Naive B cell (primary cell): ENCODE results near the gene FEN1. TPM values are rescaled to one million over a fixed set of nuclear protein-coding genes. Genes with fewer than 3 reads are reported as not detected.

Source experiments
- ATAC-seq, 2 donors: fragments of 150-1000 bp; cut with Tn5 transposase; 2 replicates each; pipeline ENCODE4 v1.10.0; 2021; ENCODE audit warnings: low read depth in 2 of 2, mild to moderate bottlenecking in 2 of 2, moderate library complexity in 2 of 2
- DNase-seq: peaks from one replicate; pipeline ENCODE4 v3.0.0; 2022
- H3K27ac Mint-ChIP-seq, 6 donors: one replicate each; pipeline ENCODE4 v1.8.0; 2020 to 2022; ENCODE audit warnings: mild to moderate bottlenecking in 6 of 6, mixed read lengths in 6 of 6, moderate library complexity in 5 of 6, inconsistent platforms in 2 of 6
- H3K27me3 Mint-ChIP-seq, 3 donors: one replicate each; pipeline ENCODE4 v1.8.0; 2021 to 2022; ENCODE audit warnings: mixed read lengths in 3 of 3, mild to moderate bottlenecking in 1 of 3
- H3K36me3 Mint-ChIP-seq, 2 donors: one replicate each; pipeline ENCODE4 v1.8.0; 2020 to 2022; ENCODE audit warnings: mixed read lengths in 2 of 2, inconsistent platforms in 1 of 2, mild to moderate bottlenecking in 1 of 2
- H3K4me1 Mint-ChIP-seq, 3 donors: one replicate each; pipeline ENCODE4 v1.8.0; 2020 to 2022; ENCODE audit warnings: mixed read lengths in 3 of 3, inconsistent platforms in 1 of 3, mild to moderate bottlenecking in 1 of 3, moderate library complexity in 1 of 3
- H3K4me3 Mint-ChIP-seq, 8 donors: one replicate each; pipeline ENCODE4 v1.8.0; 2020 to 2022; ENCODE audit warnings: mild to moderate bottlenecking in 8 of 8, mixed read lengths in 8 of 8, moderate library complexity in 8 of 8, inconsistent platforms in 2 of 8
- H3K9me3 Mint-ChIP-seq, 7 donors: one replicate each; pipeline ENCODE4 v1.8.0; 2020 to 2022; ENCODE audit warnings: mixed read lengths in 7 of 7, mild to moderate bottlenecking in 5 of 7, inconsistent platforms in 2 of 7, moderate library complexity in 1 of 7
- polyA plus RNA-seq, 6 donors: library from polyadenylated mRNA; unstranded; fragments of 300-500 nt; fragmentation: Illumina TruSeq; gene quantifications; one replicate each; pipeline ENCODE4 v1.2.3, GENCODE V29; 2021; ENCODE audit warnings: low read depth in 6 of 6

The FEN1 gene
- polyA plus RNA-seq, 6 donors from 2014 or later, result 8.0 to 23.8 (median 15.3) TPM

DNA sequence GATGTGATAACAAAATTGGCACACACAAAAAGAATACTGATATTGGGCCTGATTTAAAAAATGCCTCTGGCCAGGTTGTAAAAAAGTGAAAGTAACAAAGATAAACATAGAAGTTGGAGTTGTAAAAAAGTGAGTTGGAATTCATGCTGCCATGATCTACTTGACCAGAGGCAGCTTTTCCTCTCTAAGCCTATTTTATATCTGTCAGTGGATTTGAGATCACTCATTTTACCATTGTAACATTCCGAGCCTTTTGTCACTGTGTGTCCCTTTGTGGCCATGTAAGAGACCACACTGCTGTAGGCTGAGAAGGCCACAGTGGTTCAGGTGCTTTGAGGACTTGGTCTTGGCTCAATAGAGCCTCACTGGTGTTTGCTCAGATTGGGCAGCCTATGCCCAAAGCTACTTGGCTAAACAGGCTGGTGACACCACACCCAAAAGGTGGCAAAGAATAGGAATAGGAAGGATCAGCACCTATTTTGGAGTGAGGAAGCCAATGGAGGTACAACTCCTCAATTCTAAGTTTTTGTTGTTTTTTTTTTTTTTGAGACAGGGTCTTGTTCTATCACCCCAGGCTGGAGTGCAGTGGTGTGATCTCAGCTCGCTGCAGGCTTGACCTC is 7.1 kb downstream of the FEN1 start:
- Mint-ChIP-seq H3K4me3 (no peak overlapping the region), H3K27me3 (no peaks in the 10 kb centered on the region), H3K9me3 (no peaks in the 10 kb centered on the region), H3K4me1 (peaks cover 0 to 9% (median 4%) of the 10 kb centered on the region in 3 donors), H3K36me3 (no peaks in the 10 kb centered on the region), H3K27ac (peak overlapping the region in 2 of 6 donors; percentile 9 to 15)
- ATAC-seq, result no peak
- no peak for DNase-seq

DNA sequence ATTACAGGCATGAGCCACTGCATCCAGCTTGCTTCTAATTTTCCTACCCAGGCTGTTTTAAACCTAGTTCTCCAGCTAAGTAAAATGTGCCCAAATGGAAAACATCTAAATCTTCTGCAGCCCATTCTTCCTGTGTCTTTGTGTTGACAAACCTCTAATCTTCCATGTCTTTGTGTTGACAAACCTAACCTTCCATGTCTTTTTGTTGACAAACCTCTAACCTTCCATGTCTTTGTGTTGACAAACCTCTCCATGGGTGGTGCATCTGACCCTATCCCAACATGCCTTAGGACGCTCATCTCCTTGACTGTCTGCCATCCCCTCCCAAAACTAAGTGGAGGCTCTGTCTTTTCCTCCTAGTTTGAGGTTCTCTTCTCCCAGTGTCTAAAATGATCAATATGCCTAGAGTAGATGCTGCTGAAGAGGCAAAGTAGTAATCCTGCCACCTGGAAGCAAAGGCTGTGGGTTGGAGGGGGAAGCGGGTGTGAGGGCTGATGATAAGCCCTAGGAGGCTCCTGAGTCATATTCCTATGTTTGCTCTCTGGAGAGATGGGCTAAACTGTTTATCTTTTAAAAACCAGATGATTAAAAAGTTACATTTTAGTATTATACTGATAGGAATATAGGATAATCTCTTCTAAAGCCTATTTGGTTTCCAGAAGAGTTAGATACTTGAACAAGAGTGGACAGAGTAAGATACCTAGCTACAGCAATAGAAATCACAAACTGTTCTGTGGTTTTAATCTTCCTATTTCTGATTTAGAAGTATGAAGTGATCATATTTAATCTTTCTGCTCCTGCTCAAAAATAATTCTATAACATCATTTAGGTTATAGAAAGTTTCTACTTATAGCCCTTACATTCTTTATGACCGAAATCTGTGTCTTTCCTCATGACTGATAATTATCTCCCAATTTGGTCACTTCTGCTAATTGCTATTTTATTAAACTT is 7.9 kb downstream of the FEN1 start:
- Mint-ChIP-seq H3K36me3 (no peaks in the 10 kb centered on the region), H3K27me3 (no peaks in the 10 kb centered on the region), H3K27ac (peak overlapping the region in 1 of 6 donors; percentile 56), H3K4me1 (peaks cover 0 to 9% (median 4%) of the 10 kb centered on the region in 3 donors), H3K9me3 (no peaks in the 10 kb centered on the region), H3K4me3 (peak overlapping the region in 2 of 8 donors; percentile 35 to 49)
- DNase-seq, result no peak
- no peak for ATAC-seq

DNA sequence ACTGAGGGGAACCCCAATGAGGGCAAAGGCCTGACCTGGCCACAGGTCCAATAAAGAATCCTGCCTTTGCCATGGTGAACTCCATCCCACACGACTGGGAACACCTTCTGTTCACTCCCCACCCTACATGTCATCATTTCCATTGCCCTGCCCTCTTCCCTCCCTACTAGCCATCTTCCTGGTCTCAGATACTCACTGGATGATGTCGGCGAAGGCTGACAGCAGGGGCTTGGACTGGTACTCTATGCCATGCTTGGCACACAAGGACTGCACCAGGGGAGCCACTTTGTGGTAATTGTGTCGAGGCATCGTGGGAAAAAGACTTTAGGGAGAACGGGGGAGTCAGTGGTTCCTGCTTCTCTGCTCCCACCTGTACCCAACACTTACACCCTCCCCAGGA is 9.9 kb downstream of the FEN1 start:
- ATAC-seq (no peak), DNase-seq (no peak)
- Mint-ChIP-seq H3K4me3 (no peak overlapping the region), H3K27ac (peak overlapping the region in 2 of 6 donors; percentile 27 to 62), H3K27me3 (no peaks in the 10 kb centered on the region), H3K36me3 (no peaks in the 10 kb centered on the region), H3K9me3 (no peaks in the 10 kb centered on the region), H3K4me1 (peaks cover 0 to 6% (median 0%) of the 10 kb centered on the region in 3 donors)

DNA sequence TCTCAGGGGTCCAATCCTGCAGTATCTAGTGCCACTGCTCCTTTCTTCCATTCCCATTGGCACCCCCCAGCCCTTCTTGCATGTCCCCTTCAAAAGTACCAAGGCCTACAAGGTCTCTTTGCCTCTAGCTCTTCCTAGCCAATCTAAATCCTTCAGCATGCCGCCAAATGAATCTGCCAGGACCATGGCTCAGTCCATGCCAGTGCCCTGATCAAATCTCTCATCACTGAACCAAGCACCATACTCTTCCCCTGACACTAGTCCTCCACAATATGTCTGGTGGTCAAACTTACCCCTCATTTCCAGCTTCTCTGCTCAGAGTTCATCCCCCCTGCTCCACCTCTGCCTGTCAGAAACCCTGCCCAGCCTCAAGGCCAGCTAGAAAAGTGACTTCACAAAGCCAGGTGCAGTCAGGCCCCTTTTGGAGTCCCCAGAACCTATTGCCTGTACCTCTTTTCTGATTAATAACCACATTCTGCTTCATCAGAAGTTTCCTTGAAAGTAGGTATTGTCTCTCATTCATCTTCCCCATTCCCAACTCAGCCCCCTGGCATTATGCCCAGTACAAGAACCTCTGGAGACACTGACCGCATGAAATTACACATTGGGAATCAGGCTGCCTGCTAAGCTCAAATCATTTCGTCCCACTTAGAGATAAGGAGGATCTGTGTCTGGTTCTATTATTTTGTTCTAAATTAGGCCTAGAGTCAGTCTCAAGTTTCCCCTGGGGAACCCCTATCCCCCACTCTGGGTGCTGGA is 11.4 kb downstream of the FEN1 start:
- Mint-ChIP-seq H3K27ac (peak overlapping the region in 1 of 6 donors; percentile 32), H3K27me3 (no peaks in the 10 kb centered on the region), H3K9me3 (no peaks in the 10 kb centered on the region), H3K36me3 (no peaks in the 10 kb centered on the region), H3K4me1 (peaks cover 0 to 6% (median 0%) of the 10 kb centered on the region in 3 donors), H3K4me3 (no peak overlapping the region)
- DNase-seq (no peak), ATAC-seq (no peak)

DNA sequence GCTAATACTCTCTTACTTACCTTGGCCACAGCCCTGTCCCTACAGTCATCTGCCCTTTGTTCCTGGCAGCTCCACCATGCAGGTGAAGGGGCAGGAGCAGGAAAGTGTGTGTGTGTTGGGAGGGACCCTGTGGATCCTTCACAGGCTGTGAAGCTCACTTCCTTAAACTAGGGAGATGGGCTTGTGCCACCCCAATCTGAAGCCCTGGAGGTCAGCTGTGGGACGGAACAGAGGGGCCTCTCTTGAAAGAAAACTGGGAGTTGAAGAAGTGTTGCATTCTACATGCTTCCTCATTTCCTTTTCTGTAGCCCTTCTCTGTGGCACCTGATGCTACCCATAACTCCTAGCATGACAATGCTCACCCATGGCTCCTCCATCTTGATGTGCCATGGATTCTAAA is 12.4 kb downstream of the FEN1 start:
- H3K36me3 Mint-ChIP-seq, result no peaks in the 10 kb centered on the region
- no peaks in the 10 kb centered on the region for H3K9me3 Mint-ChIP-seq
- peak overlapping the region in 1 of 6 donors; percentile 72 for H3K27ac Mint-ChIP-seq
- no peaks in the 10 kb centered on the region for H3K27me3 Mint-ChIP-seq
- no peak overlapping the region for H3K4me3 Mint-ChIP-seq
- no peak for ATAC-seq
- peaks cover 0 to 6% (median 0%) of the 10 kb centered on the region in 3 donors for H3K4me1 Mint-ChIP-seq
- DNase-seq, result no peak

DNA sequence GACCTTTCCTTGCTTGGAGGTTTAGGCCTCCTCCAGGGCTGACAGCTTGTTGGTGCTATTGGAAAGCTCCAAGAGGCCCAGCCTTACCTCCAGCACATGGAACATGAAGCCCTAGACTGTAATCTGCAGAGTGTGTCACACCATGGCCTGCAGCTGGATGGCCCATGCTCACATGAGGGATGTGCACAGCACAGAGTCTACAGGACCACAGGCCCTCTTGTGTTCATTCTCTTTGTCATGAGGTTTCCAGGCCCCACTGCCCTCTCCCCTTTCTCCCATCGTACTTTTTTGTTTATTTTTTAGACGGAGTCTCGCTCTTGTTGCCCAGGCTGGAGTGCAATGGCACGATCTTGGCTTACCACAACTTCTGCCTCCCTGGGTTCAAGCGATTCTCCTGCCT is 14.1 kb downstream of the FEN1 start:
- Mint-ChIP-seq H3K9me3 (no peaks in the 10 kb centered on the region), H3K27ac (no peak overlapping the region), H3K4me3 (no peak overlapping the region), H3K36me3 (no peaks in the 10 kb centered on the region), H3K4me1 (peaks cover 0 to 6% (median 2%) of the 10 kb centered on the region in 3 donors), H3K27me3 (no peaks in the 10 kb centered on the region)
- ATAC-seq (no peak), DNase-seq (no peak)

DNA sequence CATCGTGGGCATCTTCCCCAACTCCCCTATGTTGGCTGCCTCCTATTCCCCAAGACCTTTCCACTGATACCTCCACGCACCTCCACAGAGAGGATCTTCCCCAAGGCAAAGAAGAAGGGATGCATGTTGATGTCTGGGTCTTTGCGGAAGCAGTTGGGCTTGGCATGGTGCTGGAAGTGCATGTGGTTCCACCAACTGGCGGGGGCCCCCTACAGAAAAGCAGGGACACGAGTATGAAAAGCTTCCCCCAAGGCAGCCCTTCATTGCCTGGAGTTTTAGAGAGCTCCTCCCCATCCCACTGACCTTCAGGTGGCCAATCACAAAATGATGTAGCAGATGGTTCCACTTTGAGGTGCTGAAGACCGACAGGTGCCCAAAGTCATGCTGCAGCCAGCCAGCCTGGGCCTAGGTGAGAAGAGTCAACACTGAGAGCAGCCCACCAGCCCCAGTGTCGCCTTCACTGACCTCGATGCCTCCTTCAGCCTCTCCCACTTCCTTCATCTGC is 18.0 kb downstream of the FEN1 start:
- Mint-ChIP-seq H3K4me1 (peaks cover 8 to 16% (median 12%) of the 10 kb centered on the region in 3 donors), H3K9me3 (peaks cover 0 to 1% (median 0%) of the 10 kb centered on the region in 7 donors), H3K4me3 (no peak overlapping the region), H3K36me3 (no peaks in the 10 kb centered on the region), H3K27ac (no peak overlapping the region), H3K27me3 (no peaks in the 10 kb centered on the region)
- no peak for DNase-seq
- no peak for ATAC-seq

DNA sequence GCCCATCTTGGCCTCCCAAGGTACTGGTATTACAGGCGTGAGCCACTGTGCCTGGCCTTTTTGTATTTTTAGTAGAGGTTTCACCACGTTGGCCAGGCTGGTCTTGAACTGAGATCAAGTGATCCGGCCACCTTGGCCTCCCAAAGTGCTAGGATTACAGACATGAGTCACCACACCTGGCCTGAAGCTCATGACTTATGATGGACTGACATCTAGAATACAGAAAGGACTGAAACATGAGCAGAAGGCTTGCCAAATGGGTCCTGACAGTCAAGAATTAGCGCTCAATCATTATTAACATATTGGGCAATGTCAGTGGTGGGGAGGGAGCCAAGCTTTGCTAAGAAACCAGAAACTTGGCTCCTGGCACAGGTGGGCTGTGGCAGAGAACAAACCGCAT is 19.1 kb downstream of the FEN1 start:
- Mint-ChIP-seq H3K4me3 (no peak overlapping the region), H3K27ac (no peak overlapping the region)

DNA sequence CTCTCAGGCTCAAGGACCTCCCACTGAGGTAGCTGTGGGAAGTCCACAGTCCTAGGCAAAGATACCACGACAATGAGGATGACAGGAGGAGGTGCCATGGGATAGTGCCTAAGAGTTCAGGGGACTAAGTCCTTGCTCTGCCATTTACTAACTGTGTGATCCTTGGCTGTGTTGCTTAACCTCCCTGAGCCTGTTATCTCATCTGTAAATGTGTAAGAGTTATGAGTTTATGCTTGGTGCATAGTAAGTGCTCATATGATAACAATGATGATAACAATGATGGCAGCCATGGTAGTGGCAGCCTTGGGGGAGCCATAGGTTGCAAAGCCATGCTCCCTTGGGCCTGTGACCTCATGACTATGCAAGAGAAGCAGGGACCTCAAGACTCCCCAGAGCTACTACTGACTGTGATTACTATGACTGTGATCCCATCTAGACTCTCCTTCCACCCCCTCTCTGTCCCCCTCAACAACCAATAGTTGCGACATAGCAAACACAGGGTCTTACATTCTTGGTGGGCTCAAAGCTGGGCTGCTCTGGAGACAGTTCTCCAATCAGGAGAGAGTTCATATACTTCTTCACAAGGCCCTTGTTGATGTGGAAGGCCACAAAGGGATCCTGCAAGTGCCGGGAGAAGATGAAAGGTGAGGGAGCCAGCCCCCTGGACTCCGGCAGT is 20.2 kb downstream of the FEN1 start:
- peak overlapping the region in 3 of 8 donors; percentile 47 to 64 (median 59) for H3K4me3 Mint-ChIP-seq

More for the DNA sequence above, 19.1 kb downstream of the FEN1 start:
- DNase-seq (no peak), ATAC-seq (no peak)
- peaks cover 11 to 23% (median 20%) of the 10 kb centered on the region in 3 donors for H3K4me1 Mint-ChIP-seq
- H3K36me3 Mint-ChIP-seq, result no peaks in the 10 kb centered on the region
- H3K27me3 Mint-ChIP-seq, result no peaks in the 10 kb centered on the region
- peaks cover 0 to 1% (median 0%) of the 10 kb centered on the region in 7 donors for H3K9me3 Mint-ChIP-seq

DNA sequence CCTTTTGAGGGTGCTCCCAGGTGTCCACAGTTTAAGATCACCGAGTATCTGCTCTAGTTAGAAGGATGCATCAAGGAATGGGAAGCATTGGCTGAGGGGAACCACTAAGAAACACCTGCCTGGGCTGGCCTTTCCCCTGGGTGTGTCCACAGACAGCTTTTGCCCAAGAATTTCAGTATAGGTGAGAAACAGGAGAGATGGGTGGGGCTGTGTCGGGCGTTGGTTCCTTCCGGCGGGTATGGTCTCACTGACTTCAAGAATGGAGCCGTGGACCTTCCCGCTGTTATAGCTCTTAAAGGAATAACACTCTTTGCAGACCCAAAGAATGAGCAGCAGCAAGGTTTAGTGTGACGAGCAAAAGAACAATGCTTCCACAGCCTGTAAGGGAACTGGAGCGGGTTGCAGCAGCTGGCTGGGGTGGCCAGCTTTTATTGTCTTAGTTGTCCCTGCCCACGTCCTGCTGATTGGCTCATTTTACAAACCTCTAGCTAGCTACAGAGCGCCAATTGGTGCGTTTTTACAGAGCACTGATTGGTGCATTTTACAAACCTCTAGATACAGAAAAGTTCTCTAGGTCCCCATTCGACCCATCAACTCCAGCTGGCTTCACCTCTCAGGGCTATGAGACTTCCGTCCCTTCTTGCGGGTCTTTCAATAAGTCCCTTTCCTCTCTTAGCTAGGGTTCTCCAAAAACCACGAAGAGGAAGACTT is 21.7 kb downstream of the FEN1 start:
- H3K36me3 Mint-ChIP-seq, result no peaks in the 10 kb centered on the region
- peaks cover 11 to 23% (median 20%) of the 10 kb centered on the region in 3 donors for H3K4me1 Mint-ChIP-seq
- DNase-seq (no peak), ATAC-seq (no peak)
- no peaks in the 10 kb centered on the region for H3K27me3 Mint-ChIP-seq
- peaks cover 0 to 1% (median 0%) of the 10 kb centered on the region in 7 donors for H3K9me3 Mint-ChIP-seq
- H3K4me3 Mint-ChIP-seq, result peak overlapping the region; percentile 81 to 97 (median 93)
- H3K27ac Mint-ChIP-seq, result peak overlapping the region in 3 of 6 donors; percentile 27 to 86 (median 53)

More for the DNA sequence above, 20.2 kb downstream of the FEN1 start:
- H3K27me3 Mint-ChIP-seq, result no peaks in the 10 kb centered on the region
- H3K9me3 Mint-ChIP-seq, result peaks cover 0 to 1% (median 0%) of the 10 kb centered on the region in 7 donors
- peaks cover 11 to 23% (median 20%) of the 10 kb centered on the region in 3 donors for H3K4me1 Mint-ChIP-seq
- H3K27ac Mint-ChIP-seq, result no peak overlapping the region
- H3K36me3 Mint-ChIP-seq, result no peaks in the 10 kb centered on the region
- no peak for DNase-seq
- ATAC-seq, result no peak

DNA sequence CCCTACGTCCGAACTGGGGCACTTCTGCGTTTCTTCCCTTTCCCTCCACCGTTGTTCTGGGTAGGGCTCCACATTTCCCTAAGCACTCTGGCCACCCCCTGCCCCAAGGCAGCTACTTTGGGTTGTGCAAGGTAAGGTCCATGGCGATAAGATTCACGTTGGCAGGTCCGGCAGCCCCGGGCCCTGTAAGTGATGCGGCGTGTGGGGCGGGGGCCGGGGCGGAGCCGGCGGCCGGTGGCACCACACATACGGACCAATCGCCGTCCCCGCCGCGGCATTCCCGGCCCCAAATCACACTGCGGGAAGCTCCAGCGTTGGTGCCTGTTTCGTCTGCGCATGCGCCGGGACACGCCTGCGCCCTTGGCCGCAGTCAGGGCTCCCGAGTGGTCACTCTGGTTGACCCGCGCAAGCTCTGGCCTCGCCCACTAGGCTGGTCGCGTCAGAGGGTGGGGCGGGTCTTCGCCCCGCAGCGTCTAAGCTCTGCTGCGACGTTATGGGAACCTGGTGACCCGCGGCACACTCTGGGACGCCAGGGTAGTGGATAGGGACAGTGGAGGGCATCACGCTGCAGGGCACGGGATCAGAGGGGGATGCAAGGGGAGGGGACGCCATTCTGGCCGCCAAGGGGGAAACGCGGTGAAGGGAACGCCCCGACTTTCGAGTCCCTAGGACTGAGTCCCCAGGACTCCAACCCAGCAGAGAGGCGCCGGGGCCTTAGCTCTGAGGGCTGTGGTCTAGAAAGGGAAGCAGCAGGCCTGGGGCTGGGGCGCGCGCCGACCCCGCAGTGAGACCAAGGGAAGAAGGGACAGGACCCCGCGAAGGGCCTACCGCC is 22.5 kb downstream of the FEN1 start:
- ATAC-seq (peak; percentile 24 to 25), DNase-seq (peak; percentile 33)
- peaks cover 0 to 3% (median 0%) of the 10 kb centered on the region in 3 donors for H3K27me3 Mint-ChIP-seq
- H3K4me3 Mint-ChIP-seq, result peak overlapping the region; percentile 81 to 97 (median 93)
- H3K27ac Mint-ChIP-seq, result peak overlapping the region in 5 of 6 donors; percentile 9 to 95 (median 60)
- H3K9me3 Mint-ChIP-seq, result peaks cover 0 to 1% (median 0%) of the 10 kb centered on the region in 7 donors
- H3K4me1 Mint-ChIP-seq, result peaks cover 11 to 23% (median 20%) of the 10 kb centered on the region in 3 donors
- H3K36me3 Mint-ChIP-seq, result no peaks in the 10 kb centered on the region
